Measurements from ENCODE around the gene TLE2.

DNA sequence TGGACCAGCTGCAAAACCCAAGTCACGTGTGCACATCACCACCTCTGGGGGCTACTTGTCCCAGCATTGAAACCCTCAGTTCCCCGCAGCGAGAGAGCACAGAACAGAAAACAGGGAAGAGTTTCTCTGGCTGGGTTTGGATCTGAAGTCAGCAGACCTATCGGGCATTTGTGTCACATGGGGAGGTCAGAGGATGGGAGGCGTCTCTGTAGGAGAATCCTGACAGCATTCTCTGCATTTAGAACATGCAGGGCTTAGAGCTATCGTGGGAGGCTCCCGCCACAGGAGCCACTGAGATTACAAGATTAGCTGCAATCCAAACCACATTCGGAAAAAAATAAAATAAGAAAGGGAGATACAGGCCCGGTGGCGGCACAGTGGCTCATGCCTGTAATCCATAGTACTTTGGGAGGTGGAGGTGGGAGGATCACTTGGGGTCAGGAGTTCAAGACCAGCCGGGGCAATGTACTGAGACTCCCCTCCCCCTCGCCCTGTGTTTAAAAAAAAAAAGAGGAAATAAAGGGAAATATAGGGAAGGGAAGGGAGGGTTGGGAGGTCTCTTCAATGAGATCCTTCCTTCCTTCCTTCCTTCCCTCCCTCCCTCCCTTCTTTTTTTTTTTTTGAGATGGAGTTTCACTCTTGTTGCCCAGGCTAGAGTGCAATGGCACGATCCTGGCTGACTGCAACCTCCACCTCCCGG lies 54.6 kb downstream of the TLE2 start:
- no peak for TF ChIP-seq POLR2A (IDR thresholded peaks at IDR 0.05)
- TF ChIP-seq, protein P1, sequence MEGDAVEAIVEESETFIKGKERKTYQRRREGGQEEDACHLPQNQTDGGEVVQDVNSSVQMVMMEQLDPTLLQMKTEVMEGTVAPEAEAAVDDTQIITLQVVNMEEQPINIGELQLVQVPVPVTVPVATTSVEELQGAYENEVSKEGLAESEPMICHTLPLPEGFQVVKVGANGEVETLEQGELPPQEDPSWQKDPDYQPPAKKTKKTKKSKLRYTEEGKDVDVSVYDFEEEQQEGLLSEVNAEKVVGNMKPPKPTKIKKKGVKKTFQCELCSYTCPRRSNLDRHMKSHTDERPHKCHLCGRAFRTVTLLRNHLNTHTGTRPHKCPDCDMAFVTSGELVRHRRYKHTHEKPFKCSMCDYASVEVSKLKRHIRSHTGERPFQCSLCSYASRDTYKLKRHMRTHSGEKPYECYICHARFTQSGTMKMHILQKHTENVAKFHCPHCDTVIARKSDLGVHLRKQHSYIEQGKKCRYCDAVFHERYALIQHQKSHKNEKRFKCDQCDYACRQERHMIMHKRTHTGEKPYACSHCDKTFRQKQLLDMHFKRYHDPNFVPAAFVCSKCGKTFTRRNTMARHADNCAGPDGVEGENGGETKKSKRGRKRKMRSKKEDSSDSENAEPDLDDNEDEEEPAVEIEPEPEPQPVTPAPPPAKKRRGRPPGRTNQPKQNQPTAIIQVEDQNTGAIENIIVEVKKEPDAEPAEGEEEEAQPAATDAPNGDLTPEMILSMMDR (IDR thresholded peaks at IDR 0.05) = no peak

All from suprapubic skin (tissue), 3 donors.